ENCODE measurements around the gene DIABLO.
"Not testable (repeated sequence)": the region's sequence is repeated elsewhere in the genome, so short reads cannot be mapped to it uniquely, and the experiment has no call there.

The DIABLO gene

DNA sequence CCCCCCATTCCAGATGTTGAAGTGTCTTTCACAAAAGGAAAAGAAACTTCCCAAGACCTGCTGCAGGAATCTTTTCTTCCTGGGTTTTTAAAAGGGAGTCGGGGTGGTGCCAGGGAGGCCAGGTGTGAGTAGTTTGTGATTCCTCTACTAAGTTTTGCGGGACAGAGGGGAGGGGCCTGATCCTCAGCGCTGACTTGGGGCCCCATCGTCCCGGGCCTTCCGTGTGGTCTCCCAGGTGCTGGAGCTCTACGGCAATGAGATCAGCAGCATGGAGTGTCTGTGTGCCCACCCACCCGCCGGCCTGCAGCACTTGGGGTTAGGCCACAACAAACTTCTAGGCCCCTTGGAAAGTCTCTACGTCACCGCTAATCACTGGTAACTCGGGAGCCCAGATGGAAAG is 38.4 kb downstream of the DIABLO start:
- no peak for DNase-seq

DNA sequence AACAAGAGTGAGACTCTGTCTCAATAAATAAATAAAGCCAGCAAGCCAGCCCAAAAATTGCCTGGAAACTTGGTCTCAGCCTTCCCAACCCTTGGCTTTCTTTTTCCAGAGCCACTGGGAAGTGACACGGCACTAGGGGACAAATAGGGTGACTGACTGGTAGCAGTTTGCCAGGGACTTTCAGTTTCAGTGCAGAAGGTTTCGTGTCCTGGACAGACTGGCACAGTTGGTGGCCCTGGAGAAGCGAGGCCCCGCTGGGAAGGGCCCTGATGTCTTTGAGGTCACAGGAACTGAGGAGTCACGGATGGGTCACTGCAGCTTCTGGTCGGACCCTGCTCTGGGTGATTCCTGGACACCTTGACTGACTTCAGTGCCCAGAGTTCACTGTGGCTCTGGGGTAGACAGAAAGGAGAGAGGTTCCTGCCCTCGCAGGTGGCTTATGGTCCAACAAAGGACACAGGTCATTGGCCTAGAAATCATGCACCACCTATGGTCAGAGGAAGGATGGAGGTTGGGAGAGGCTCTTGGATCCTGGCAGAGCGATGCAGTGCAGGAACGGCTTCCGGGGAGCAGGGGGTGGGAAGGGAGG is 40.3 kb downstream of the DIABLO start:
- no peak for DNase-seq

DNA sequence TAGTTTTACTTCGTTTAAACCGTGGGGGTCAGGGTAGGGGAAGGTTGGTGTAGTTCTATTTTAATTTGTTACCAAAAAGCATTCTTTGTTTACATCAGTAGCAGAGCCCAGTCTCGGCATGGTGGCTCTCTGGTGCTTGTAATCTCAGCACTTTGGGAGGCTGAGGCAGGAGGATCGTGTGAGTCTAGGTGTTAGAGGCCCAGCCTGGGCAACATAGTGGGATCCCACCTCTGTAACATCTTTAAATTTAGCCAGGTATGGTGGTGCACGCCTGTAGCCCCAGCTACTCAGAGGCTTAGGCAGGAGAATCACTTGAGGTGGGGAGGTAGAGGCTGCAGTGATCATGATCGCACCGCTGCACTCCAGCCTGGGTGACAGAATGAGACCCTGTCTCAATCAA is 40.8 kb downstream of the DIABLO start:
- no peak for DNase-seq

DNA sequence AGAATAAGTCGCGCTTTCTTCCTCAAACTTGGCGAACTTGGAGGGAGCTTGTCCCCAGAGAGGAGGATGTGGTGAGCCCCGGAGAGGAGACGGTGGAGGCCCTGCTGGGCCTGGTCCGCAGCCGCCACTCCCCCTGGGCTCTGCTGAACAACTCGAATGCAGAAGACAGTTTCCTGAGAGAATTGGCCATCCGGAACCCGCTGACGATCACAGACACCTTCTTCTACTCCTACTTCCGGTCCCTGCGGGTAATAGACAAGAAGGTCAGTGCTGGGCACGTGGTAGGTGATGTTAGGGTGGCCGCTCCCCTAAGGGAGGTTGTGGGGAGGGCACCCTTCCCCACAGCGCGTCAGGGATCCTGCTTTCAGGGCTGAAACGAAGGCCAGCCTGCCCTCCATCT is 41.3 kb downstream of the DIABLO start:
- no peak for DNase-seq

DNA sequence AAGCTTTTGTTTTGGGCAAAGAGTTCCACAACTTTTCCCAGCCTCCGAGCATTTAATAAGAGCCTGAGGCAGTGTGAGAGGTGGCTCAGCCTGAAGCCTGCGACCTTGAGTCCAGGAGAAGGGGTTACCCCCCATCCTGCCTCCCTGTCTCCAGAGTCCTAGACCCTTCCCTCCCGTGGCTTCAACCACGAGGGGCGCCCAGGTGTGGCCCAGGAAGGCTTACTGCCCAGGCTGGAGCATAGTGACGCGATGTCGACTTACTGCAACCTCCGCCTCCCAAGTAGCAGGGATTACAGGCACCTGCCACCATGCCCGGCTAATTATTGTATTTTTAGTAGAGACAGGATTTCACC is 42.3 kb downstream of the DIABLO start:
- DNase-seq = no peak

DNA sequence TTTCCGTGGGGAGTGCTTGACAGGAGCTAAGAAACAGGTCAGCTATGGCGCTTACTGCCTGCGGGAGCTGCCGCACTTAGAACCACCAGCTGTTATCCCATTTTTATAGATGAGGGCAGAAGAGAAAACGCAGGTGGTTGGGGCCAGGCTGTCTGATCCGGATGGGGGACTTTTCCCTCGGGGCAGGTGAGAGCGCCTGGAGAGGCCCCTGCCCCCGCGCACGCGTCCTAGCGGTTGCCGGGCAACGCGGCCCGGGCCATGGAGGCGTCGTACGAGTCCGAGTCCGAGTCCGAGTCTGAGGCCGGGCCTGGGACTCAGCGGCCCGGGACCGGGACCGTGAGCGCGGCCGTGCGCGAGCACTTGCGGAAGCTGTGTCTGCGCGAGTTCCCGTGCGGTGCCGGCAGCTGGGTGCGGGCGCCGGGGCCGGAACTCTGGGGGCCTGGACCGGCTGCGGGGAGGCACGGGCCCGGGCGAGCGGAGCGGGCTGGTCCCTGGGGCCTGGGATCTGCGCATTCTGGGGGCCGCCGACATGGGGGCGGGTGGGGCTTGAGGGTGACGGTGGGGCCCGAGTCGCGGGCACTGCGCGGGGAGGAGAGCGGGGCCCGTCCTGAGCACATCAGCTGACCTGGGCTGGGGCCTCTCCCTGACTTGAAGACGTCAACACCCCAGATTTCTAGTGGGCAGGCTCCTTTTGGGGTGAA is 42.8 kb downstream of the DIABLO start, which contains the start of gene LRRC43:
TSS of gene LRRC43 (plus strand) at position 237 of the 701 bp plus-strand sequence. CDS start at position 259, 22 bp downstream.
- peak; percentile 6 for DNase-seq

DNA sequence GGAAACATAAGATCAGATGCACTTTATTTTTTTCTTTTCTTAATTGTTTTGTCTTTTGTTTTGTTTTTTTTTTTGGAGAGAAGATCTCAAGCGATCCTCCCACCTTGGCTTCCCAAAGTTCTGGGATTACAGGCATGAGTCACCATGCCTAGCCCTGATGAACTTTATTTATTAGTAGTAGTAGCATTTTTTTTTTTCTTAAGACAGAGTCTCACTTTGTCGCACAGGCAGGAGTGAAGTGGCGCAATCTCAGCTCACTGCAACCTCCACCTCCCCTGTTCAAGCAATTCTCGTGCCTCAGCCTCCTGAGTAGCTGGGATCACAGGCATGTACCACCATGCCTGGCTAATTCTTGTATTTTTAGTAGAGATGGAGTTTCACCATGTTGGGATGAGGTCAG is 49.4 kb downstream of the DIABLO start:
- DNase-seq = not testable (repeated sequence)

DNA sequence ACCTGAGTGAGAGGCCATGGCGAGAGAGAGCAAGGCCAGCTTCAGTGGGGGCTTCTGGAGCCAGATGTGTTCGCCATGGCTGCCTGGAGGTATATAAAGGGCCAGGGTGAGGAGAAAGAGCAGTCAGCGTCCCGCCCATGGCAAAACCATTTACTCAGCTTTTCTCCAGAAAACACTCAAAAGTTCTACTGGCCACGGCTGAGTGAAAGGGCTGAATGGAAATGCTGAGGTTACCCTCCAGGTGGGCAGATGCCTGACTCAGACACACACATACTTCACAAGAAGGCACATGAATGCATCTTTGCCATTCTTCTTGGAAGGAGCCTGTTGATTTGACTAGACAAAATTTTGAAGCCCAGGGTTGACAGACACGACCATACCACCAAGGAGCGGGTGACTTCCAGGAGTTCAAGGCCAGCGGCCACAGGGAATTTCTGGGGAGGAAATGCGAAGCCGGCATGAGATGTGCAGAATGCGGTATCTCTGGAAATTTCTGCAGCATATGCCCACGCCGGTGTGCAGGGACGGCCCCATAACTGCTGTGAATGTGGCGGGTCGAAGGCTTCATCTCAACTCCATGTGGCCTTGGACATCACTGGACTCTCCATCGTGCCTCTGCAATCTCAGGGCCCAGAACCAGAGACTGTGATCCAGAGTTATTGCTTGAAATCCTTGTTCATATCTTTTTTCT is 51.6 kb downstream of the DIABLO start, which contains the start of gene IL31:
TSS of gene IL31 (minus strand) at position 67 of the 691 bp plus-strand sequence. CDS start at position 18, 49 bp downstream.
- no peak for DNase-seq

DNA sequence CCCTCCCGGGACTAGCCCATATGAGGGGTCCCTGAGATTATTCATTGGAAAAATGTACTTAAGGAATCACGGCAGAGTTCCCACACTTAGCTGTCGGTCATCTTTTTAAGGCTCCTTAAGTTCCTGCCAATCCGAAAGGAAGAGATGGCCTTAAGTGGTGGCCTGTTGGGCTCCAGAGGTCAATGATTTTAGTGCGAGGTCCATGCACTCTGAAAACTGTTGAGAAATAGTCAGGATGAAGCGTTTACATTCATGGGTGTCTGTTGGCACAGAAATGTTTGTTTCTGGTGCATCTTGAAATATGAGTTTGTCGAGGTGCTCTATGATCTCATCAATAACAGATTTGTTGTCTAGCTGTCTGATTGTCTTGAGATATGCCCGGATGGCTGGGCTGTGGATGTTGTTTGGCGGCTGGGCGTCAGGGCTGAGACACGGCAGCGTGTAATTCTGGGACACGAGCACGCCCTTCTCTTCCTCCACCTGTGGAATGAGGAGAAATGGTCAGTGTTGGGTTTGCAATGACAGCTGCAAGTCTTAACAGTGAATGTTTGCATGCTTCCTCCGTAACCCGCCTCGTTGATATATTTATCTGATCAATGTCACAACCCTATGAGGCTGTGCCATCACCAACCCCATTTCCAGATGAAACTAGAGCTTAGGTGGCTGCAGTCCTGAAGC is 53.5 kb downstream of the DIABLO start:
- no peak for DNase-seq

DNA sequence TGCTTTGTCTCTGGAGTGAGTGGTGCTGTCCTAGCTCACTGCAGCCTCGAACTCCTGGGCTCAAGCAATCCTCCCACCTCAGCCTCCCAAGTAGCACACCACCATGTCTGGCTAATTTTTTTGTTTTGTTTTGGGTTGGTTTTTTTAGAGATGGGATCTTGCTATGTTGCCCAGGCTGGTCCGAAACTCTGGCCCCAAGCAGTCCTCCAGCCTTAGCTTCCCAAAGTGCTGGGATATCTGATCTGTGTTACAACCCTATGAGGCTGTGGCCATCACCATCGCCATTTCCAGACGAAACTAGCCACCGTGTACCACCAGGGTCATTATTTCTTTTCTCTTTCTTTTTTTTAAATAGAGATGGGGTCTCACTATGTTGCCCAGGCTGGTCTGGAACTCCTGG is 54.5 kb downstream of the DIABLO start:
- no peak for DNase-seq

DNA sequence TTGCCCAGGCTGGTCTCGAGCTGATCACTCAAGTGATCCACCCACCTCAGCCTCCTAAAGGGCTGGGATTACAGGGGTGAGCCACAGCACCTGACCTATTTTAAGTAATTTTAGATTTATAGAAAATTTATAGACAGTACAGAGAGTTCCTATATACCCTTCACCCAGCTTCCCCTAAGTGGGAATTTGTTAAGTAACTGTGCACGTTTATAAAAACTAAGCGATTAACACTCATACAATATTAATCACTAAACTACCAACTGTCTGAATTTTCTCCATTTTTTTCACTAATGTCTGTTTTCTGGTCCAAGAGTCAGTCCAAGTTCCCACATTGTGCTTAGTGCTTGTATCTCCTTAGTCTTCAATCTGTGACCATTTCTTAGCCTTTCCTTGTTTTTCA is 57.4 kb downstream of the DIABLO start:
- DNase-seq = no peak

DNA sequence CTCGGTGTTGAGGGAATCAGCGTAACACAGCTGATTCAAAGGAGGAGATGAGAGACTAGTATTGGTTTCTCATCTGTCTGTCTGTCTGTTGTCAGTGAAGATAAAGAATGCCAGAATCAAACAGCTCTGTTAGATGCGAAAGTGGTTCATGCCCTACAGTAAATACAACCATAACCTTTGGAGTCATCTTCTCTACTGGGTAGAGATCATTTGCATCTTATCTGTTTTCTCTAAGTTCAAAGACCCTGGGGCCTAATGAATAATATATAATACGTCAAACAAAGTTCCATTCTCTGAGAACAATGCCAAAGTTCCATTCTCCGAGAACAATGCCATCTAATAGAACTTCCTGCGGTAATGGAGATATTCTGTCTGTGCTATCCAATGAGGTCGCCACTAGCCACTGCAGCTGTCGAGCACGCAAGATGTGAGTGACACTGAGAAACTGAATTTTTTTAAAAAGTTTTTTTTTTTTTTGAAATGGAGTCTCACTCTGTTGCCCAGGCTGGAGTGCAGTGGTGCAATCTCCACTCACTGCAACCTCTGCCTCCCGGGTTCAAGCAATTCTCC is 58.4 kb downstream of the DIABLO start:
- DNase-seq = no peak

DNA sequence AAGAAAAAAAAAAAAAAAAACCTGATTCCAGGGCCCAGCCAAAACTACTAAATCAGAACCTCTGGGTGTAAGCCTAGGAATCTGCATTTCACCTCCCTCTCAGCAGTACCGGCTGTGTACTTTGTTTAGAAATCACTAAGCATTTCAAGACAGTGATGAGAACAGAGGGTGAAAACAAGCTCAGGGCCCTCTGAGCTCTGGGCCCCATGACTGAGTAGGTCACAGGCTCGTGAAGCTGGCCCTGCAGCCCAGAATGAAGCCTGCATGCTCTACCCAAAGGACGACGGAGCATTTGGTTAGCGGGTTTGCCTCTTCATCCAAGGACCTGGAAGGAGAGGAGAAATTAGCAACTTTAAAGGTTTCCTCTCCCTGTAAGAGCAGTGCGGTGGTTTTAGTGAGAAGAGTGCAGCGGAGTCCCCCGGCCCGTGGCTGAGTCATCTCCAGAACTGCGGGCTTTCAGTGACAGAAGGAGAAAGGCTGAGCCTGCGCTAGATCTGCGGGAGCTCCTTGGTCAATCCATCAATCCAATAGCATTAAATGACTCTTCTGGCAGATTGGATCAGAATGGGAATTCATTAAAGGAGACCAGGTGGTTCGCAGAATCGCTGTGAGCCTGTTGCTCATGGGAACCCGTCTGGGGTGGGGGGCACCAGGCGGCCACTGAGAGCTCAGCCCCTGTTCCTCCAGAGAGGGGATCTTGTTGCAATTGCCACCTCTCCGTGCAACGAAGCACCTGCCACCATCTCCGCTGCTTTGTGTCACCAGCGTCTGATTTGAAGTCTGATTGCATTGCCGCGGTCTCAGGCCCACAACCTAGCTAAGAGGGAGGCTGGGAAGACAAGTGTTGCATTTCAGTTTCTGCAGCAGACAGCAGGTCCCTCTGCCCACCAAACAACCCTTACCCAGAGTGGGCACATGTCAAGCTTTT is 59.2 kb downstream of the DIABLO start:
- no peak for DNase-seq

DNA sequence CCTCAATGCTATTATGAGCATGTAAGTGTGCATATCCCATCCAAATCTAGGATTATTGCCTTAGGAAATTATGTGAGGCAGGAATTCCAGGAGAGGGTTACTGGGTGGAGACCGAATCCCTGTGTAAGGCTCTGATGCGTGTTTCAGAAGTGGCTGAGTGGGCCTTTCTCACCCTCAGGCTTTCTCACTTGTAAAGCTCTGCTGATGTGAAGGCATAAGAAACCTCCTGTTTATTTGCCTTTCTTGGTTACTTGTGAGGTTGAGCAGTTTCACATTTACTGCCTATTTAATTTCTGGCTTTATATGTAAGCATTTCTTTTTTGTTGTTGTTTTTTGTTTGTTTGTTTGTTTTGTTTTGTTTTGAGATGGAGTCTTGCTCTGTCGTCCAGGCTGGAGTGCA is 62.9 kb downstream of the DIABLO start:
- no peak for DNase-seq

DNA sequence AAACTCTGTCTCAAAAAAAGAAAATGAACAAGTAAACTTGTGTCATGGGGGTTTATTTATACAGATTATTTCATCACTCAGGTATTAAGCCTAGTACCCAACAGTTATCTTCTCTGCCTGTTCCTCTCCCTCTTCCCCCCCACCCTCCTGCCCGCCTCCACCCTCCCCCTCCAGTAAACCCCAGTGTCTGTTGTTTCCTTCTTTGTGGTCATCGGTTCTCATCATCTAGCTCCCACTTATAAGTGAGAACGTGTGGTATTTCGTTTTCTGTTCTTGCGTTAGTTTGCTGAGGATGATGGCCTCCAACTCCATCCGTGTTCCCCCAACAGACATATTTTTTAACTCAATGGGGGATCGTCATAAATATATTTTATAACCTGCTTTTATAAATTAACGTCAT is 64.2 kb downstream of the DIABLO start:
- no peak for DNase-seq

DNA sequence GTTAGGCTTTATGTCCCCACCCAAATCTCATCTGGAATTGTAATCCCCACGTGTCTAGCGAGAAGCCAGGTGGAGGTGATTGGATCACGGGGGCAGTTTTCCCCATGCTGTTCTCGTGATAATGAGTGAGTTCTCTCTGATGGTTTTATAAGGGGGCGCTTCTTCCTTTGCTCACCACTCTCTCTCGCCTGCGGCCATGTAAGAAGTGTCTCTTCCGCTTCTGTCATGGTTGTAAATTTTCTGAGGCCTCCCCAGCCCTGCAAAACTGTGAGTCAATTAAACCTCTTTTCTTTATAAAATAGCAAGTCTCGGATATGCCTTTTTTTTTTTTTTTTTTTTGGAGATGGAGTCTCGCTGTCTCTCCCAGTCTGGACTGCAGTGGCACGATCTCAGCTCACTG is 65.1 kb downstream of the DIABLO start:
- DNase-seq = no peak

DNA sequence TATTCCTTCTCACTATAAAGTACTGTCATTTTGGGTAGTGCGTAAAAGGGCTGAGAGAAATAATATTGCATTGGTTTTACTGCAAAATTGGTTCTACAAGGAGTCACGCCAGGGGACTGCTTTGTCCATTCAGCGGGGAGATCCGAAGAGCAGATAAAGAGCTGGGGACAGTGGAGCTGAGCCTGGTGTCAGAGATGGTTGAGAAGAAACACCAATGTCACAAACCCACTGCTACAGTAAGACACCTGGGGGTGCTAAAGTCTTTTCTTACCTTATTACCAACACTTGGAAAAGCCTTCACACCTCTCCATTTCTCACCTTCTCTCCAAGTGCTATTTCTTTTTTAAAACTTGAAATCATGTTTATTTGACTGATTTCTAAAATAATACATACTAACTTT is 66.0 kb downstream of the DIABLO start:
- DNase-seq = no peak

DNA sequence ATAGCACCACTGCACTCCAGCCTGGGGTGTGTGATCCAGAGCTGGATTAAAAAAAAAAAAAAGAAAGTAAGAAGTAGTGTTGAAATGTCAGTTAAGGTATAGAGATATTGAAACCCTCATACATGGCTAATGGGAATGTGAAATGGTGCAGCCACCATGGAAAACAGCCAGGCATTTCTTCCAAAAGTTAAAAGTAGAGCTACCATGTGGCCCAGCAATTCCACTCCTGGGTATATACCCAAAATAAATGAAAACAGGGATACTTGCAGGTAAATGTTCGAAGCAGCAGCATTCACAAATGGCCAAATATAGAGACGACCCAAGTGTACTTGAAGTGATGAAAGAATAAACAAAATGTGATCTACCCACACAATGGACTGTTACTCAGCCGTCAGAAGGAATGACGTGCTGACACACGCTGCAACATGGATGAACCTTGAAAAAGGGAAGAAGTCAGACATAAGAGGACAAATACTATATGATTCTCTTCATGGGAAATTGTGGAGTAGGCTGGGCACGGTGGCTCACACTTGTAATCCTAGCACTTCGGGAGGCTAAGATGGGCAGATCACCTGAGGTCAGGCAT is 67.1 kb downstream of the DIABLO start:
- no peak for DNase-seq

Measured in DMS 273 treated with DMSO at 0.1 percent for 48 hours (cell line).